ENCODE measurements around the gene C19orf85.

GRCh38 chr19:55493645-55494171 is 29.2 kb upstream of the C19orf85 start:
- no peak for TF ChIP-seq CTCF (IDR thresholded peaks at IDR 0.05)
- no peak for TF ChIP-seq POLR2A (IDR thresholded peaks at IDR 0.05)

Data from heart left ventricle (tissue), 13 donors.